ENCODE measurements around the gene MSRB1. TPM values are rescaled to one million over a fixed set of nuclear protein-coding genes. Genes with fewer than 3 reads are reported as not detected.

Gene MSRB1
- total RNA-seq, 1 experiment from 2014 or later = 18.3 TPM

- TF ChIP-seq JUND (IDR thresholded peaks at IDR 0.05) = no peak
- no peak for TF ChIP-seq RAD21 (IDR thresholded peaks at IDR 0.05; ENCODE audit: low read depth)
- TF ChIP-seq CBX3 (IDR thresholded peaks at IDR 0.05; ENCODE audit: low read depth) = no peak
- no peak for TF ChIP-seq EGR1 (IDR thresholded peaks at IDR 0.05; ENCODE audit: low read depth)
- no peak for TF ChIP-seq SP1 (IDR thresholded peaks at IDR 0.05; ENCODE audit: low read depth)
- no peak for TF ChIP-seq POLR2A (IDR thresholded peaks at IDR 0.05; ENCODE audit: borderline replicate concordance, extremely low read depth, insufficient read depth, insufficient read length)
Measured at GRCh38 chr16:1981398-1981836, 38.4 kb upstream of the MSRB1 start, which contains the start of gene NOXO1 (continued).

DNA sequence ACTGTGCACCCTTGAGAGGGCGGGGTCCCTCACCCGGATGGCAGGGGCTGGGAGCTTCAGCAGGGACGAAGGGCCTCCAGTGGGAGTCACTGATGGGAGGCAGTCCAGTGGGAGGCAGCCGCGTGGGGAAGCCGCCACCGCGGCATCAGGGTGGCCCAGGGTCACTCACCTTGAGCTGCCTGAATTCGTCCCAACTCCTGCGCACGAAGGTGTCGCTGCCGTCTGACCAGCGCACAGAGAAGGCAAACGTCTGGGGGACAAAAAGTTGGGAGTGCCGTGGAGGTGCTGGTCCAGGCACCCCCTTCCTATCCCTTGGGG is 37.7 kb upstream of the MSRB1 start:
- intact Hi-C loops (cut with micrococcal nuclease) = no loop called here
- ChIA-PET POLR2A (interaction anchor here (2.0 to 12.5 kb wide), 3 partner anchors 15 to 174 kb away, joined by 5 to 104 read pairs (median 14); partner anchors contain the start of genes NDUFB10, RNF151, RPS2 and TRAF7), RAD21 (ENCODE audit: low non-redundant PET in 1 of 2, low total read pairs in 2 of 2, uncharacterized antibody in 2 of 2, unreplicated experiment in 2 of 2) (no interaction called here), CTCF (no interaction called here)
- Histone ChIP-seq H3K4me2 (ENCODE audit: low read length) (peak overlapping the region; percentile 97), H3K27me3 (ENCODE audit: insufficient read depth, low read length) (no peaks in the 10 kb centered on the region), H3K4me1 (ENCODE audit: control insufficient read depth in 1 of 2, insufficient read depth in 2 of 2, low read length in 2 of 2) (peaks cover 49 to 74% of the 10 kb centered on the region in 2 experiments), H3K9ac (ENCODE audit: low read length) (peak overlapping the region; percentile 84), H3K27ac (ENCODE audit: low read depth, low read length) (peak overlapping the region; percentile 88; the same call in 1 of the 2 replicates), H3K79me2 (ENCODE audit: insufficient read depth, low read length) (peaks cover 15% of the 10 kb centered on the region), H2AFZ (ENCODE audit: low read depth, low read length, poor library complexity, severe bottlenecking) (no peak overlapping the region), H3K36me3 (ENCODE audit: control insufficient read depth in 1 of 2, insufficient read depth in 2 of 2, low read length in 2 of 2) (peaks cover 1 to 22% of the 10 kb centered on the region in 2 experiments; a peak in 2 of 4 replicates), H3K9me2 (ENCODE audit: insufficient read depth) (no peaks in the 10 kb centered on the region), H3K9me3 (ENCODE audit: control insufficient read depth in 1 of 2, insufficient read depth in 1 of 2, low read depth in 1 of 2, low read length in 2 of 2) (no peaks in the 10 kb centered on the region), H3K4me3 (replicated peaks in 1 of 2; ENCODE audit: low read depth in 1 of 2, low read length in 2 of 2) (peak overlapping the region; percentile 60 to 65), H4K20me1 (ENCODE audit: insufficient read depth) (no peaks in the 10 kb centered on the region)
- DNase-seq (ENCODE audit: low read depth, low spot score) (no peak), ATAC-seq (no peak)
- no TSS peak for BruUV-seq (replicated peaks)
- no peak for TF ChIP-seq ELF1 (IDR thresholded peaks at IDR 0.05; ENCODE audit: borderline replicate concordance, low read depth)
- peak; percentile 13 for TF ChIP-seq POLR2A (IDR thresholded peaks at IDR 0.05; ENCODE audit: borderline replicate concordance, extremely low read depth, insufficient read depth, insufficient read length)

DNA sequence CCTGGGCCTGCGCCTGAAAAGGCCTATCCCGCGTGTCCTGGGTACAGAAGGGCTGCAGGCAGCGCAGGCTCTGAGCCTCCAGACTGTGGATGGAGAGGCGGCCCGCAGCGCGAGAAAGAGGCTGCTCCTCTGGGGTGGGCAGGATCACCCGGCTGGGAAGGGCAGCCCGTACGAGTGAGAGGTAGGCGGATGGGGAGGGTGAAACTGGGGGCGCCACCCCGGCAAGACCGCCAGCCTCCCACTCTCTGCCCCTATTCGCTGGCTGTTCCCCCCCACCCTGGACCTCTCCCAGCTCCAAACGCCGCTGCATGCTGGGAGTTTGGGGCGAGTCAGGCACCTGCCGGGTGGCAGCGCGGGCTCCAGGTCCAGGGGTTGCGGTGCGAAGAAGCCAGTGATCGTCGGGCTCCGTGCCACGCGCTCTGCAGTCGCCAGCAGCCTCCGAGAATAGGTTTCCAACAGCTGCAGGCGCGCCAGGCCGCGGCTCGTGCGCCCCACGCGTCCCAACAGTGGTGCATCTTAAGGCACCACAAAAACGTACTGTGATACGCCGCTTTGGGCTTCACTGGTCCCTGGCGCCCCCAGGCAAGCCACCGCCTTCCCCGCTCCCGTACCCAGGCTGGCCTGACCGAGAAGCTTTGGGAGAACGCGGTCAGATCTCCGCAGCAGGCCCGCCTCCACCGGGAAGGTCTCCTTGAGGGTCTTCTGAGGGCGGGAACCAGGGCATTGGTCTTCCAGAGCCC is 37.2 kb upstream of the MSRB1 start:
- peak overlapping the region; percentile 84 for H3K9ac ChIP-seq (ENCODE audit: low read length)
- peak overlapping the region; percentile 88 for H3K27ac ChIP-seq (ENCODE audit: low read depth, low read length)
- peaks cover 0 to 27% of the 10 kb centered on the region in 2 experiments; a peak in 2 of 4 replicates for H3K36me3 ChIP-seq (ENCODE audit: control insufficient read depth in 1 of 2, insufficient read depth in 2 of 2, low read length in 2 of 2)
- ChIA-PET CTCF (interaction anchor here (1.7 kb wide), 1 partner anchor 160 kb away, joined by 8 read pairs; no protein-coding TSS in a partner anchor), POLR2A (interaction anchor here (1.5 to 12.5 kb wide), 4 partner anchors 10 to 175 kb away, joined by 5 to 104 read pairs (median 10); partner anchors contain the start of genes NDUFB10, RNF151, RPS2 and TRAF7), RAD21 (ENCODE audit: low non-redundant PET in 1 of 2, low total read pairs in 2 of 2, uncharacterized antibody in 2 of 2, unreplicated experiment in 2 of 2) (no interaction called here)
- intact Hi-C loops (cut with micrococcal nuclease) = no loop called here
- no TSS peak for BruUV-seq (replicated peaks)
- H4K20me1 ChIP-seq (ENCODE audit: insufficient read depth) = no peaks in the 10 kb centered on the region
- DNase-seq (ENCODE audit: low read depth, low spot score) (no peak), ATAC-seq (peak; percentile 5)
- no peaks in the 10 kb centered on the region for H3K9me3 ChIP-seq (ENCODE audit: control insufficient read depth in 1 of 2, insufficient read depth in 1 of 2, low read depth in 1 of 2, low read length in 2 of 2)
- peak overlapping the region; percentile 60 to 65 for H3K4me3 ChIP-seq (replicated peaks in 1 of 2; ENCODE audit: low read depth in 1 of 2, low read length in 2 of 2)
- peak overlapping the region; percentile 97 for H3K4me2 ChIP-seq (ENCODE audit: low read length)
- H3K27me3 ChIP-seq (ENCODE audit: insufficient read depth, low read length) = no peaks in the 10 kb centered on the region
- peaks cover 43 to 69% of the 10 kb centered on the region in 2 experiments for H3K4me1 ChIP-seq (ENCODE audit: control insufficient read depth in 1 of 2, insufficient read depth in 2 of 2, low read length in 2 of 2)
- no peak overlapping the region for H2AFZ ChIP-seq (ENCODE audit: low read depth, low read length, poor library complexity, severe bottlenecking)
- TF ChIP-seq POLR2AphosphoS5 (IDR thresholded peaks at IDR 0.05; ENCODE audit: low read depth, low read length) (peak; percentile 18; the same call in 1 of the 2 replicates), REST (IDR thresholded peaks at IDR 0.05; ENCODE audit: low read depth) (no peak)
- H3K79me2 ChIP-seq (ENCODE audit: insufficient read depth, low read length) = peaks cover 10% of the 10 kb centered on the region
- H3K9me2 ChIP-seq (ENCODE audit: insufficient read depth) = no peaks in the 10 kb centered on the region

Data from HCT116 (cell line).